ENCODE results near the gene FGF12. TPM values are rescaled to one million over a fixed set of nuclear protein-coding genes. Genes with fewer than 3 reads are reported as not detected.
A peak's percentile ranks its signal among the peaks of the same experiment; 100 is the strongest.

The FGF12 gene
- total RNA-seq, 1 donor from 2014 or later, result 356 TPM

DNA sequence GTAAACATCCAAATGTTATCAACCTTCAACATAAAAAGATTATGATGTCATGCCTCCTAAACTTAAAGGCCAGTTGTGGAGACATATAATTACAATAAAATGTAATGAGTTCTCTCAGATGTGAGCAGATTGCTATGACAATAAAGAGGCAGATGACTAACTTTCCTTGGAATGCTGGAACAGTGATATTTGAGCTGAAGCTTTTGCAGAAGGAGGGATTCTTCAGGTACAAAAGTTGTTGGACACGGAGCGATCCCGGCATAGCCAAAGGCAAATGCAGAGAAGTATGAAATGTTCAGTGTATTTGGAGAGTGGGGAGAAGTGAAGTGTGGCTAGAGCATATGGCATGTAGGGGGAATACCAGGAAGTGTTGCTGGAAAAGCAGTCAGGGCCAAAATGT, 520.1 kb downstream of the FGF12 start:
- intact Hi-C loops (cut with DNase I), result no loop called here
- DNase-seq (no peak), ATAC-seq (ENCODE audit: poor library complexity) (no peak)

- intact Hi-C loops (cut with DNase I), result no loop called here
- no peak for ATAC-seq (ENCODE audit: poor library complexity)
Observed at GRCh38 chr3:192194085-192194484, 533.3 kb downstream of the FGF12 start.

GRCh38 chr3:192188218-192188835, 539.0 kb downstream of the FGF12 start:
- DNase-seq (peak; percentile 68), ATAC-seq (ENCODE audit: poor library complexity) (peak; percentile 64)
- intact Hi-C loops (cut with DNase I), result loop anchor here (10.0 kb wide), 1 partner anchor 236 kb away; no protein-coding TSS in a partner anchor

More at GRCh38 chr3:192194085-192194484, 533.3 kb downstream of the FGF12 start:
- no peak for DNase-seq

GRCh38 chr3:192187485-192188051, 539.8 kb downstream of the FGF12 start:
- DNase-seq (no peak), ATAC-seq (ENCODE audit: poor library complexity) (no peak)
- intact Hi-C loops (cut with DNase I), result loop anchor here (10.0 kb wide), 1 partner anchor 237 kb away; no protein-coding TSS in a partner anchor

DNA sequence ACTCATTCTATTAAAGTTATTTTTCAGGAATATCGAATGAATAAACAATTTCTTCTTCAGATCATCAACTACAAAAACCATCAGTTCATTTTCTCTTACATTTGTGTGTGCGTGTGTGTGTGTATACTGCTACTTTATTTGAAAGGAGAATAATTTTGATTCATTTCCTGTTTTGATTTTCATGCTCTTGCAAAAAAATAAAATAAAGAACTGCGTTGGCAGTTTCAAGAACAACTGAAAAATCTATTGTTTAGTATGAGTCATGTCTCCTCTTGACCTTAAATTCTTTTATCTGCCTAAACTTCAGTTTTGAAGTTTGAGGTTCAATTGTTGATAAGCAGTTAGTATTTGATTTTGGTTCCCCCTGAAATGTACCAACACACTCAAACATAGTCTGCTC, 540.8 kb downstream of the FGF12 start:
- DNase-seq (no peak), ATAC-seq (ENCODE audit: poor library complexity) (no peak)
- intact Hi-C loops (cut with DNase I), result loop anchor here (10.0 kb wide), 1 partner anchor 238 kb away; no protein-coding TSS in a partner anchor

DNA sequence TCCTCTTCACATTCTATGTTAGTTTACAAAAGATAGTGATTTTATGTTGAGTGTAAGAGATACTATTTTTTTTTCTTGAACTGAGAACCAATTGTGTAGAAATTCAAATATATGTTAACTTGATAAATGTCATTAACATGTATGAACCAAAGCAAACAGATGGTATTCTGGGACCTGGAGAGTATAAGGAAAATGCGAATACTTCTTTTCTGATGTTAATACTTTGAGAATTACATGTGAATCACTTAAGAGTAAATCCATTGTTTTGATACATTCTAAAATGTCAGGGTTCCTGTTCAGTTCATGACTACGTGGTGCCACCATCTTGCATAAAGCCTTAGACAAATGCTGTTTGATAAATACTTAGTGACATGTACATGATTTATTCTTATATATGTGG, 541.3 kb downstream of the FGF12 start:
- intact Hi-C loops (cut with DNase I), result loop anchor here (10.0 kb wide), 1 partner anchor 239 kb away; no protein-coding TSS in a partner anchor
- DNase-seq (no peak), ATAC-seq (ENCODE audit: poor library complexity) (no peak)

GRCh38 chr3:192183109-192183508, 544.2 kb downstream of the FGF12 start:
- DNase-seq, result no peak
- intact Hi-C loops (cut with DNase I), result loop anchor here (10.0 kb wide), 1 partner anchor 242 kb away; no protein-coding TSS in a partner anchor
- ATAC-seq (ENCODE audit: poor library complexity), result no peak

DNA sequence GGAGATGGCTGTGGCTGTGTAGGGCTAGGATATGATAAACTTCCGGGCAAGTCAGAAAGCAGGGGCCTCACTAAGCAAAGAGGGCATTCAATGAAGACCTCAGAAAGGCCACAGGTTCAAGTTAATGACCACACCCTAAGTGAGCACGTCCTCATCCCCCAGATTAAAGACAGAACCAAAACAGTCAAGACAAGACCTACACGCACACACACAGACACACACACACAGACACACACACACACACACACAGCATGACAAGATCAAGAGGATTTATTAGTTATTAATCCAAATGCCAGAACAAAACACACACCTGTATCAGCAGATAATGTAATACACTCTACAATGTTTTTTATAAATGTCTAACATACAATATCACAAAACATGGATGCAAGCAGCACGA, 546.2 kb downstream of the FGF12 start:
- ATAC-seq (ENCODE audit: poor library complexity), result no peak
- intact Hi-C loops (cut with DNase I), result loop anchor here (10.0 kb wide), 1 partner anchor 244 kb away; no protein-coding TSS in a partner anchor

GRCh38 chr3:192177383-192177782, 550.0 kb downstream of the FGF12 start:
- DNase-seq, result no peak
- ATAC-seq (ENCODE audit: poor library complexity), result no peak
- intact Hi-C loops (cut with DNase I), result no loop called here

More for the DNA sequence above, 546.2 kb downstream of the FGF12 start:
- no peak for DNase-seq

DNA sequence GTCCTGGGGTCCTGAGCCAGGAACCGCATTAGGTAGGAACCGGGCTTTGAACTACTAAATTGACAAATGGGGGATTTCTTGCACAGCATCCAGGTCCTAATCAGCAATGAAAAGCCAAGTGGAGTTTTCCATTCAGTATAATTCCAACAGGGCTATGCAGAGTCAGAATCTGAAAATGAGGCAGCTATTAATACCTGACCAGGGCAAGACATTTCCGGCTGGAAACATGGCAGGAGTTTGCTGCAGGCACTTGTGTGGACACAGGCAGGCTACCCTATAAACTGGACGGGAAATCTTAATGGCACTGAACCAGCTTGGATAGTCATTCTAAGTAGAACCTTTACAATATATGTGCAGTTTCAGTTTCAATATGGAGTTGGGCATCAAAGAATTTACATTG, 553.1 kb downstream of the FGF12 start:
- ATAC-seq (ENCODE audit: poor library complexity), result peak; percentile 59
- DNase-seq, result no peak

DNA sequence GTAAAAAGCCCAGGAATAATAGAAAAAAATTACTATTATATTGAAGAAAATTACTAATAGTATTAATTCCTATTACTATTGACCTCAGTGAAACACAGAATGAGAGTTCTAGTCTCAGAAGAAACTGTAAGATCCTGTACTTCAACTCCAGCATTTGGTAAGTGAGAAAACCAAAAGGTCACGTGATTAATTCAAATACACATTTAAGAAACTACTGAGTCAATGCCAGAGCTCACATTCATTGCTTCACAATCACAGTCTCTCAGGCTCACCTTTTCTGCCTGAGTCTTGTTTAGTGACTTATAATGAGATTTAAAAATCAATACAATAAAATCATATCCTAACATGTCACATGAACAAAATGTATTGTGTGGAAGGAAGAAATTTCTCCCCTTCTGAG, 556.1 kb downstream of the FGF12 start:
- intact Hi-C loops (cut with DNase I), result no loop called here
- no peak for ATAC-seq (ENCODE audit: poor library complexity)
- no peak for DNase-seq

More for the DNA sequence above, 553.1 kb downstream of the FGF12 start:
- intact Hi-C loops (cut with DNase I), result no loop called here

- ATAC-seq (ENCODE audit: poor library complexity), result no peak
- DNase-seq, result no peak
- intact Hi-C loops (cut with DNase I), result no loop called here
Observed at GRCh38 chr3:192170659-192171058, 556.7 kb downstream of the FGF12 start.

DNA sequence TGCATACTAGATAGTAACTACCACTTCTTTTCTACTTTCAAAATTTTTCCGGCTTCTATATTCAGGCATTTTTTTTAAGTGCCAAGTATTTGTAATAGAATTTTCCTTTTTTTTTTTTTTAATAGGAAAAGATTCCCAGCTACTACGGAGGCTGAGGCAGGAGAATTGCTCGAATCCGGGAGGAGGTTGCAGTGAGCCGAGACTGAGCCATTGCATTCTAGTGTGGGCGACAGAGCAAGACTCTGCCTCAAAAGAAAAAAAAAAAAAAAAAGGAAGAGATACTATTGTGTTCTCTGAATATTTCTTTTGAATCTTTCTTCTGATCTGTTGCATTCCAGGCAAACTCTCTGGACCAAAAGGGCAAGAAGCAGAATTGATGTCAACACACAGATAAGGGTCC, 557.3 kb downstream of the FGF12 start:
- ATAC-seq (ENCODE audit: poor library complexity) (no peak), DNase-seq (no peak)
- intact Hi-C loops (cut with DNase I), result no loop called here

DNA sequence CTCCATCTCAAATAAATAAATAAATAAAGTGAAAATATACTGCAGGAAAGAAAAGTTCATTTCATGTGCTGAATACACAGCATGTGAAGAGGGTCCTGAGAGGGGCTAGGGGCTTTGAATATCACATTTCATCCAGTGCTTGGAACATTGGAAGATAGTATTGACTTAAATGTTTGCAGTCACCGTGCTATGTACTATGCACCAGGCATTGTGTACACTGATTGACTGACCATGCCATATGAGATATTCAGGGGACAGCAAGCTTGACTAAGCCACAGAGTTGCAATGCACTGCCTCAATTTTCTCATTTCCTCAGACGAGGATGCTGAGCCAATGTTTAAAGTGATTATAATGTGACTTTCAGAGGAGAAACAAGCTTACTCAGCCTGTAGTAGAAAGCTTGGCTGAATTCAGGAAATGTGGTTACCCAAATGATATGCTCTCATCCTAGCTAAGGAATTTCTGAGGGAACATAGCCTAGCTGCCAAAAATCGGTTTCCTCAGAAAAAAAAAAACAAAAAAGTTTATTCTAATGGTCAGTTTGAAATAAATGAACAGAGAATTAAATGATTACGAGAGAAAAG, 557.9 kb downstream of the FGF12 start:
- ATAC-seq (ENCODE audit: poor library complexity) (no peak), DNase-seq (no peak)
- intact Hi-C loops (cut with DNase I), result no loop called here

DNA sequence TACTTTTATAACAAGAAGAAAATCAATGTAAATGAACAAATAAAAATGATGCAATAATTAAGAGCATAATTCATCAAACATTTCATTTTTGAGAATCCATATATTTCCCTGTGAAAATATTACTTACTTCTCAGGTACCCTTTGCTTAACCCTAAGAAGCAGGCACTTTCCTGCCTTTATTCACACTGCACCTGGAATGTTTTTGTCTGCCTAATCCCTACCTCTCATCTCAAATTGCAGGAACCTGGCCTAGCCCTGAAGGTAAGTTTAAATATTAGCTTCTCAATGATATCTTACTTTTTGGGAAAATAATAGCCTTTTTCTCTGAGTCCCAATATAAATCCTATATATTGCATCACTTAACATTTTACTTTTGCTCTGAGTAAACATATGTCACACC, 559.1 kb downstream of the FGF12 start:
- intact Hi-C loops (cut with DNase I), result no loop called here
- DNase-seq (no peak), ATAC-seq (ENCODE audit: poor library complexity) (no peak)

GRCh38 chr3:192165552-192165951, 561.8 kb downstream of the FGF12 start:
- ATAC-seq (ENCODE audit: poor library complexity) (no peak), DNase-seq (no peak)
- intact Hi-C loops (cut with DNase I), result no loop called here

GRCh38 chr3:192161661-192162060, 565.7 kb downstream of the FGF12 start:
- DNase-seq (no peak), ATAC-seq (ENCODE audit: poor library complexity) (no peak)
- intact Hi-C loops (cut with DNase I), result no loop called here

DNA sequence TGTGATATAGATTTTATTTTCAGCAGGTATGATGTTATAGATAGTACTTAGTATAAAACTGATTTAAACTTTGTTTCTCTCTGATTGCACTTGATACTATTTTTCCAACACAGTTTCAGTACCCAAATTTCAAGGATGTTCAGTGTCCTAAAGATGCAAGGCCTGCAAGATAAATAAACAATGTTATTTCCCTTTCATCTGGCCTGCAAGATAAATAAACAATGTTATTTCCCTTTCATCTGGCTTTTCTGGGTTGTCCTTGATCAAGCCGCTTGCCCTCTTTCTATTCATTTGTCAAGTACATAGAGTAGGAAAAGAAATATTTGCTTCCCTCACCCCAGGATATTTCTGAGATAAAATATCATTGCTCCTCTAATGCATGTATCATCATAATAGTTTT, 571.0 kb downstream of the FGF12 start:
- no peak for DNase-seq
- ATAC-seq (ENCODE audit: poor library complexity), result no peak
- intact Hi-C loops (cut with DNase I), result no loop called here

DNA sequence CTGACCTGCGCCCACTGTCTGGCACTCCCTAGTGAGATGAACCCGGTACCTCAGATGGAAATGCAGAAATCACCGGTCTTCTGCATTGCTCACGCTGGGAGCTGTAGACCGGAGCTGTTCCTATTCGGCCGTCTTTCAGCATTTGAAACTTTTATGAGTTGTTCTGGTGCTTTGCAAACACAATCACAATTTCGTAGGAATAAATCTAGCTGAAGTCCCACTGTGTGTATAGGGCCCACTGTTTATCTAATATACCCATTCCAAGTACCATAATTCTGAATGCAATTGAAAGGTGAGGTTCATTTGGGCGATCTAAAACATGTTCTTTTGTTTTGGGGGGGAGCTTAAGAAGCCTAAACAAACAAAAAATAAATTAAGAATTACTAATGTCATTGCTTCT, 572.1 kb downstream of the FGF12 start:
- intact Hi-C loops (cut with DNase I), result no loop called here
- DNase-seq (no peak), ATAC-seq (ENCODE audit: poor library complexity) (no peak)

- intact Hi-C loops (cut with DNase I), result loop anchor here (5.0 kb wide), 1 partner anchor 309 kb away; no protein-coding TSS in a partner anchor
- ATAC-seq (ENCODE audit: poor library complexity) (no peak), DNase-seq (no peak)
Observed at GRCh38 chr3:192133271-192133670, 594.1 kb downstream of the FGF12 start.

All from Right ventricle myocardium superior (tissue), 1 donor.